Stimulated activated CD4-positive, alpha-beta T cell treated with anti-CD3 and anti-CD28 coated beads, Interleukin-1b, Interleukin-23, amount 100 ng/mL, for 1 hour (primary cell): ENCODE measurements around the gene RAC3.

ENCODE experiments used
- DNase-seq, 2 donors: peaks; one replicate each; pipeline ENCODE4 v3.0.0-alpha.2; 2020; ENCODE audit warnings: low read depth in 2 of 2

RAC3 gene

GRCh38 chr17:82031303-82031884 is at the start of gene RAC3:
TSS of gene RAC3 (plus strand) at chr17:82031678. CDS start at chr17:82031762, 84 bp downstream.
- no peak for DNase-seq

- no peak for DNase-seq
These were observed 48.4 kb upstream of the RAC3 start for GRCh38 chr17:81983011-81983638.

GRCh38 chr17:81983639-81984373 is 47.7 kb upstream of the RAC3 start:
- DNase-seq: no peak

- DNase-seq: no peak
These were observed 46.6 kb upstream of the RAC3 start for GRCh38 chr17:81984773-81985410.

- DNase-seq: no peak
These were observed 44.9 kb upstream of the RAC3 start for GRCh38 chr17:81986606-81987005.

GRCh38 chr17:81987161-81987770 is 44.2 kb upstream of the RAC3 start:
- no peak for DNase-seq

- no peak for DNase-seq
These were observed 40.4 kb upstream of the RAC3 start for GRCh38 chr17:81990836-81991683.

- no peak for DNase-seq
These were observed 39.7 kb upstream of the RAC3 start for GRCh38 chr17:81991684-81992305.

GRCh38 chr17:81992306-81993102 is 39.0 kb upstream of the RAC3 start:
- no peak for DNase-seq

GRCh38 chr17:81993729-81994592 is 37.5 kb upstream of the RAC3 start:
- DNase-seq: no peak

GRCh38 chr17:81994593-81995462 is 36.6 kb upstream of the RAC3 start:
- no peak for DNase-seq

- no peak for DNase-seq
These were observed 35.8 kb upstream of the RAC3 start for GRCh38 chr17:81995463-81996231.

GRCh38 chr17:81996232-81996756 is 35.2 kb upstream of the RAC3 start:
- DNase-seq: no peak

- DNase-seq: no peak
These were observed 34.6 kb upstream of the RAC3 start for GRCh38 chr17:81996757-81997441.

- DNase-seq: no peak
These were observed 33.3 kb upstream of the RAC3 start for GRCh38 chr17:81998212-81998611.

GRCh38 chr17:81998691-81999438 is 32.6 kb upstream of the RAC3 start:
- no peak for DNase-seq
